Myocyte (in vitro differentiated cells): Measurements from ENCODE around the gene TMEM161B. TPM values are rescaled to one million over a fixed set of nuclear protein-coding genes. Genes with fewer than 3 reads are reported as not detected.
"Not testable (repeated sequence)": the region's sequence is repeated elsewhere in the genome, so short reads cannot be mapped to it uniquely, and the experiment has no call there.

ENCODE experiments used
- DNase-seq: peaks from one replicate; pipeline ENCODE4 v3.0.0-alpha.2; 2012; ENCODE audit warnings: low read depth
- polyA plus RNA-seq: library from polyadenylated mRNA; unstranded; fragments of >200 nt; gene quantifications from one replicate; pipeline ENCODE4 v1.2.1, GENCODE V29; 2012; ENCODE audit warnings: missing spikeins
- total RNA-seq: library from RNA; depleted of rRNA; stranded (reverse); fragments of >200 nt; gene quantifications from 2 replicates; pipeline ENCODE4 v1.2.3, GENCODE V29; 2014

Gene TMEM161B
- total RNA-seq = 12.5 and 18.0 TPM in 2 replicates
- polyA plus RNA-seq = 4.8 TPM

DNA sequence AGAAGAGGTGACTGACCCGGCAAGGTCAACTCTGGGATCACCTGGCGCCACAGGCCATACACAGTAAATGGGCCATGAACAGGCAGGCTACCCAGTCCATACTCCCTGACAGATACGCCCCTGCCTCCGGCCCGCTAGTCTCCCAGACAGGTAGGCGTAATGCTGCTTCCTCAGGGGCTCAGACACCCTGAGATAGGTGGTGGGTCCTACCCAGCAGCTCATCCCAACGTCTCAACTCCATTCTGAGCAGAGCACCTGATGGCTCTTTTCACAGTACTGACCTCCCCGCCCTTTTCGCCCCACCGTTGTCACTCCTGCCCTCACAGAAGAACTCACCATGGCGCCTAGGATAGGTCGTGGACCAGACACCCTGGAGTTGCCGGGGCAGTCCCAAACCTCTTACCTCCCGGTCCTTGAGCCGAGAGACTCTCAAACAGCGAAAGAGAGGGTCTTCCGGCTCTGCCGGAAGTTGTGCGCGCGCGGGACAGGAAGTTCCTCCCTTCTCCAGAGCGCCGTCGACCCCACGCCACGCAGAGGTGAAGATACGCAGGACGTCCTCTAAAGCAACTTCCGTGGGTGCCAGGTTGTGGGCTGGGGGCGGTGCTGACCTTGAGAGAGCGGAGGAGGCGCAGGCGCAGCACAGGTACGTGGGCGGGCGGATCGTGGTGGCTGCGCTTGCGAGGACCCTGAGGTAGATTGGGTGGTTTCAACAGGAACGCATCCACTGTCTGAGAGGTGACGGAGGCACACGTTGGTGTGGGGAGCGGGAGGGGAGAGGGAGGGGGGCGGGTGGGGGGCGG is at the start of gene TMEM161B:
TMEM161B (minus strand) TSS at position 461 of the 800 bp plus-strand sequence; CDS start at position 339, 122 bp downstream.
- peak; percentile 92 for DNase-seq

DNA sequence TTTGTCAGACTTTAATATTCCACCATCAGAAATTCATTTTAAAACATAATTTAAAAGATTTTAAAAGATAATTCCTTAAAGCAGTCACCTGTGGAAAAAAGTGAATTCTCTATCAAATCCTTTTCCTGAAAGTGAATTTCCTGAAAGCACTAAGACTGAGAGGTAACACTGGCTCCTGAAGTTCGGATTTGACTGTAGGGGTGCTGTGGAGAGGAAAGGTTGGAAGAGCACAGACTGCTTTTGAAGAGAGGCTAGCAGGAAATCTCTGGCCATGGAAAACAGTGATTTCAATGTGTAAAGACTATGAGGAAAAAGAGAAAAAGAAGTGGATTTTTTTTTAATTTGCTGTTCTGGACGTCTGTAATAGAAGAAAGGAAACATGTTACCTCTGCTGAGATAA is 35.7 kb upstream of the TMEM161B start:
- DNase-seq = no peak

DNA sequence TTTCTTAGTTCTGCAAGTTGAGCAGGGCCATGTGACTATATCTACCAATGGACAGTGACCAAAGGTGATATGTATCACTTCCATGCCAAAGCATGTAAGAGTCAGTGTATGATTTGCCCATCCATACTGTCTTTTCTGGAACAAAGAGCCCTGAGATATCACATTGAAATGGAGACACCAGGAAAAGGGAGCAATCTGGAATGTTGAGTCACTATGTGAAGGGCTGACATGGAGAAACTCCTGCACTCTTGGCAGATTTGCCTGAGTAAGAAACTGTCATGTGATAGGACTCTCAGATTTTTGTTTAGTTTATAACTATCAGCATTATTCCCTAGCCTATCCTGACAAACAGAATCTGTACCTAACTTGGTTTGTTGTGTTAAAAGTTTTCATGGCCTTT is 29.8 kb upstream of the TMEM161B start:
- peak; percentile 8 for DNase-seq

DNA sequence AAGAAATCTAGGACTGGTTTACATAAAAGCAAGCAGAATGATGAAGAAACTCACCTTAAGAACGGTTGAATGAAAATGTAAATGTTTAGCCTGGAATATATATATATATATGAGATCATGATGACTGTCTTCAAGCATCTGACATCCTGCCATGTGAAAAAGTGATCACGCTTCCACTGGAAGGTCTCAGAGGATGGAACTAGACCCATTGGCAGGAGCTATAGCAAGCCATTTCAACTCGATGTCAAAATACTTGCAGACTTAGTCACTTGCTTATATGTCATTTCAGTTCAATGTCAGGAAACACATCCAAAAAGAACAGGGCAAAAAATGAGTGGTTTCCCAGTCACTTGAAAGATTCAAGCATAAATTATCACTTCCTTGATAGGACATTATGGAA is 22.2 kb upstream of the TMEM161B start:
- no peak for DNase-seq

DNA sequence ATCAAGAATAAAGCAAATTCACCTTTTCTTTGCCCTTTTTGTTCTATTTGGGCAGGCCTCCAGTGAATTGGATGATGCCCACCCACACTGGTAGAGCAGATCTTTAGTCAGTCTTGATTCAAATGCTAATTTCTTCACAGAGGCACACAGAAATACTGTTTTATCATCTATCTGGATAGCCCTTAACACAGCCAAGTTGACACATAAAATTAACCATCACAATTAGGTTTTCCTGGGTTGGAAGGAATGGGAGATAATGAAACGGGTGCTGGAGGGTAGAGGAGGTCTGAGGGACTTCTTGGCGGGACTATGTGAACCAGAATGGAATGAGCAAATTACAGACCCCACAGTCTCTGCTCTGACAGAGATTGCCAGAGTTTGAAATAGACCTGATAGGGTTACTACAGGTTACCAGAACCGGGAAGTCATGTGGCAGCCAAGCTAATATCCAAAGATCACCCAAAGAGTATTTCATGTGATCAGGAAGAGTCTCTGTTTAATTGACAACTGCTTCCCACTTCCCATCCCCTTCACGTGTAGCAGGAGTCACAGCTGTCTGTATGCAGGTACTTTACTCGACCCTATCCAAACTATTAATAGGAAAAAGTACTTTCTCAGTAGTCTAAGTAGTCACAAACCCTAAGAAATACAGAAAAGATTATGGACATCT is 20.0 kb upstream of the TMEM161B start:
- no peak for DNase-seq

DNA sequence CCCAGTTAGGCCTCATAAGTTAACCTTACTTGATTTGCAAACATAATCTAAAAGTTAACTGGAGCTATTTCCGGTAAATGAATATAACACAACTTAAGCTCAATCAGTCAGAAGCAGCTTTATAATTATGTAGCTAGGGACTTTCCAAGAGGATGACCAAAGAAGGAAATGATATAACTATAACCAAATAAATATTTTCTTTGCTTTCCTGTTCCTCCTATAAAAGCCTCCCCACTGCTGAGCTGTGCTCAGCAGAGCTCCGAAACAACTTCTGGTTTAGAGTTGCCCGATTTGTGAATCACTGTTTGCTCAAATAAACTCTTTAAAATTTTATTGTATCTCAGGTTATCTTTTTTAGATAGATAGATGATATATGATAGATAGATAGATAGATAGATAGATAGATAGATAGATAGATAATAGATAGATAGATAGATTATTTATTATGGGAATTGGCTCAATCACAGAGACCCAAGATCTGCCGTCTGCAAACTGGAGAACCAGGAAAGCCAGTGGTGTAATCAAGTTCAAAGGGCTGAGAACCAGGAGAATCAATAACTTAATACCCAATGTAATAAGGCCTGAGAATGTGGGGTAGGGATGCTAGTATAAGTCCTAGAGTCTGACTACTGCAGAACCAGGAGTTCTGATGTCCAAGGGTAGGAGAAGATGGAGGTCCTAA is 19.3 kb upstream of the TMEM161B start:
- DNase-seq = no peak

DNA sequence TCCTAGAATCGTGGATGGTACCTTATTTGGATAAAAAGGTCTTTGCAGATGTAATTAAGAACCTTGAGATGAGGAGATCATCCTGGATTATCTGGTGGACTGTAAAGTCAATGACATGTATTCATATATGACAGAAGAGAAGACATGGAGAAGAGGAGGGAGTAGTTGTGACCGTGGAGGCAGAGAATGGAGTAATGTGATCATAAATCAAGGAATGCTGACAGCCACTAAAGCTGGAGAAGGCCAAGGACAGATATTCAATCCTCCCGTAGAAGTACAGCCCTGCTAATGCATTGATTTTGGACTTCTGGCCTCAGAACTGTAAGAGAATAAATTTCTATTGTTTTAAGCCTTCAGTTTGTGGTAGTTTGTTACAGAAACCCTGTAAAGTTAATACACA is 18.7 kb upstream of the TMEM161B start:
- no peak for DNase-seq

DNA sequence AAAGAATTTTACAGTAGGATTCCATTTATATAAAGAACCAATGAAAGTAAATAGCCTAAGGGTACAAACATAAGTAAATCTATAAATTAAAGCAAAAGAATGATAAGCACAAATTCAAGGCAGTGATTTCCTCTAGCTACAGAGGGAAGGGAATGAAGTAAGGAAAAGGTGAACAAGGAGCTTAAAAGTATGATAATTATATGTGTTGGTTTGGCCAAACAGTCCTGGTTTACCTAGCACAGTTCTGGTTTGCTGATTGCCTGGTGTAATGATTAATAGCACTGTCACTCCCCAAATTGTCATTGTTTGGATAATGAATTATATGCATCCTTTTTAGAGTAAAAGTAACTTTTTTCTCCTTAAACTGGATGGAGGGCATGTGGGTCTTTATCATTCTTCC is 15.0 kb upstream of the TMEM161B start:
- DNase-seq = no peak

DNA sequence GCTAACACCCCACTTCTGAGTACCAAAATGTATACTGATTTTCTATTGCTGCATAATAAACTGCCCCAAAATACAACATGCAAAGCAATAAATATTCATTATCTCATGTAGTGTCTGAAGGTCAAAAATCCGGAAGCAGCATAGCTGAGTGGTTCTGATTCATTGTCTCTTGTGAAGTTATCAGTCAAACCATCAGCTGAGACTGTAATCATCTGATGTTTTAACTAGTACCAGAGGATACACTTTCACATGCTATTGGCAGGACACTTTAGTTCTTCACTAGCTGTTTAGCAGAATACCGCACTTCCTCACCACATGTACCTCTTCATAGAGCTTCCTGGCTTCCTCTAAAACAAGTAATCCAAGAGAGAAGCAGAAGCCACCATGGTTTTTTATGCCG is 12.7 kb upstream of the TMEM161B start:
- no peak for DNase-seq

DNA sequence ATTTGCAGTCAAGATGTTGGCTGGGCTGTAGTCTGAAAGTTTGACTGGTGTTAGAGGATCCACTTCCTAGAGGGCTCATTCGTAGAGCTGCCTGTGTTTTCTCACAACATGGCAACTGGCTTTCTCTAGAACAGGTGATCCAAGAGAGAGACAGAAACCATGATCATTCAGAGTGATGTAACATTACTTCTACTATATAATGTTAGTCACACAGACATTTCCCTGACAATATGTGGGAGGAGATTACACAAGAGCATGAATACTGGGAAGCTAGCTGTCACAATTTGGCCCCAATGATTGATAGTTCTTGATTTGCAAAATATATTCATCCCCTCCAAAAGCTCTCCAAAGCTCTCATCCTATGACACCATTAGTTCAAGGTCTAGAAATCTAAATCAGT is 10.9 kb upstream of the TMEM161B start:
- no peak for DNase-seq

DNA sequence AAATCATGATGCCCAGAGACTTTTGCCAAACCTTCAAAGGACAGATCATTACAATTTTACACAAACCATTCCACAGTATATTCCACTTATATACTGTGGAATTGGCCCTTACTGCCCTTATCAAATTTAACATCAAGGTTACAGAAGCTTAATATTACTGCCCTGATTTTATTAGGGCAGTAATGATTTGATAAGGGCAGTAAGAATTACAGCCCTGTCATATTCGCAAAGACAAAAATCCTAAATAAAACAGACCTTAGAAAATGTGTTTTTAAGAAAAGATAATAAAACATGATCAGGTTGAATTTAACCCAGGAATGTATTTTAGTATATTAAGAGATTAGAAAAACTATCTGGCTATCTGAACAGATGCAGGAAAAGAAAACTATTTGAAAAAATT is 7.7 kb upstream of the TMEM161B start:
- DNase-seq = no peak

DNA sequence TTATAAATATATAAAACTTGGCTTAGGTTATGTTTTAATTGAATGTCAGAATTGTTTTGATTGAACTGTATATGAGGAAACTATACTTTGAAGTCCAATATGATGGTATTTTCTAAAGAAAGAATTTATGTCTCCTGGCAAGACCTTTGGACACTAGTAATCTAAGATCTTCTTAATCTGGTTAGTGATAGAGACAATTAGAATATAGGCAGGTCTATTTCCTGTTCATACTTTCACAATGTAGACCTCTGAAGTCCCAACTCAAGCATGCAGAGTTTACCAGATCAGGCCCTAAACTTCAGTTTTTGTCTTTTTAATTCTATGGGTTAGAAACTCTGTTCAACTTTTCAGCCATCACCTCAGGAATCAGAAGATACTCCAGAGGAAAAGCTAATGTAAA is 6.9 kb upstream of the TMEM161B start:
- DNase-seq = no peak

DNA sequence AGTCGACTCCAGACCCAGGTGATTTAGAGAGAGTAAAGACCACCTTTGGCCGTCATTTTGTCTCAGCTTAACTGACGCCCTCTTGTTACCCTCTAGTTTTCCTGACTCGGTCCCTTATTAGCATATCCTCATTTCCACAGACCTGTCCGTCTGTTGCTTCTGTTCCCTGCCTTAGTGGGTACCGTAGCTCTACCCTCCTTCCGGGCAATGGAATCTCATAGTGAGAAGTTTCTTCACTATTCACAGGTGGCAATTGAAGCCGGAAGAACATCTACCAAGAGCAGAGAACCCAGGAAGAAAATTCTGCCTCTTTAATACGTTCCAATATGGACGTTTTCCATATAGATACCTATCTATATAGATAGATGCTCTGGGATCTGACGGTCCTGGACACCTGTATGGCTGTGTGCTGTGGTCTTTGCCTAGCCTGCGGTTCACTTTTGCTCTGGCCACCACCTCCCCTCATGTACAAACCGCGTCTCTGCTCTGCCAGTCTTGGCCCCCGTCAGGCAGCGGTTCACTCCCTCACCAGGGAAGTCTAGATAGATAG is 652 bp upstream of the TMEM161B start:
- peak; percentile 12 for DNase-seq

DNA sequence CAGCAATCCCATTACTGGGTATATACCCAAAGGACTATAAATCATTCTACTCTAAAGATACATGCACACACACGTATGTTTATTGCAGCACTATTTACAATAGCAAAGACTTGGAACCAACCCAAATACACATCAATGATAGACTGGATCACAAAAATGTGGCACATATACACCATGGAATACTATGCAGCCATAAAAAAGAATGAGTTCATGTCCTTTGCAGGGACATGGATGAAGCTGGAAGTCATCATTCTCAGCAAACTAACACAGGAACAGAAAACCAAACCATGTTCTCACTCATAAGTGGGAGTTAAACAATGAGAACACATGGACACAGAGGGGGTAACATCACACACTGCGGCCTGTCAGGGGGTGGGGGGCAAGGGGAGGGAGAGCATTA is 4.1 kb downstream of the TMEM161B start:
- DNase-seq = not testable (repeated sequence)

DNA sequence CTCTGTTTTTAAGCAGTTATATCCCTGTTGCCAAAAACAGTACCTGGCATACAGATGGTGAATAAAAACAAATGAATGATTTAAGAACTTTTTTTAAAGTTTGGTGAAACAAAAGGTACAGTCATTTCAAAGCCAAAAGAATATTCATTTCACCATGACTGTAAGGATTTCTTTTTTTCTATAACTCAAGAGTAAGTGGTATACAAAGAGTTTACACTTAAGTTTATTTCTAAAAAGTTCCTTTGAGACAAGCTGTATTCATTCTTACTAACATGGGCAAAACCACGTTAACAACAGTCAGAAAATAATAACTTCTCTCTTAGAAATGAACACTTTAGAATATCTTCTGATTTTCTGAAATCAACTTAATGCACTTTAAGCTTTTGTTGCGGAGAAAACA is 5.3 kb downstream of the TMEM161B start:
- DNase-seq = no peak

DNA sequence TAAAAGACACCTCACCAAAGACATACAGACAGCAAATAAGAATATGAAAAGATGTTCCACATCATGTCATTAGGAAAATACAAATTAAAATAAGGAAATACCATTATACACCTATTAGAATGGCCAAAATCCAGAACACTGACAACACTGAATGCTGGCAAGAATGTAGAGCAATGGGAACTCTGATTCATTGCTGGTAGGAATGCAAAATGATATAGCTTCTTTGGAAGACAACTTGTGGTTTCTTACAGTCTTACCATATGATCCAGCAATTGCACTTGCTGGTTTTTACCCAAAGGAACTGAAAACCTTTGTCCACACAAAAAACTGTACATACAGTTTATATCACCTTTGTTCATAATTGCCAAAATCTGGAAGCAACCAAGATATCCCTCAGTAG is 6.5 kb downstream of the TMEM161B start:
- no peak for DNase-seq

DNA sequence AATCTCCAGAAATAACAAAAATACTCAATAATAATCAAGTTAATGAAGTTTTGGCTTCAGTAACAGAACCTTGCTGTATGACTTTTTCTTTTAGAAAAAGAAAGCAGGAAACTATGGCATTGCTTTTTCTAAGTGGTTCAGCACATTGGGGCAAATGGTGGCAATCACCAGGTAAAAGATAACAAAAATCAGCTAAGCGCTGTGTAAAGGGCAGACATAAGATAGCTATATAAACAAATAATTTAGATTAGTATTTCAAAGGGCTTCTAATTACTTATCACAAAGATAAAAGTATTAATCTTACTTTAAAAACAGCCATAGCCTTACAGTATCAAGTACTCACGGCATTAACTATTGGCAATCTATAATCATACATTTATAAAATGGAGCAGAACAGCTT is 10.0 kb downstream of the TMEM161B start:
- no peak for DNase-seq

DNA sequence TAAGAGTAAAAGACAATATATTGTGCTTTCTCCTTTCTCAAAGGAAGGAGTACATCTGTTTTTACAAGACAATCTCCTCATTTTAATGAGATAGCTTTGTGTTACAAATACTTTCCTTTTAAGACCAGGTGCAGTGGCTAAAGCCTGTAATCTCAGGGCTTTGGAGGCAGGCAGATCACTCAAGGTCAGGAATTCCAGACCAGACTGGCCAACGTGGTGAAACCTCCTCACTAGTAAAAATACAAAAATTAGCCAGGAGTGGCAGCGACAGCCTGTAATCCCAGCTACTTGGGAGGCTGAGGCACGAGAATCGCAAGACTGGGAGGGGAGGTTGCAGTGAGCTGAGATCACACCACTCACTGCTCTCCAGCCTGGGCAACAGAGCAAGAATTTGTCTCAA is 11.8 kb downstream of the TMEM161B start:
- peak; percentile 9 for DNase-seq

DNA sequence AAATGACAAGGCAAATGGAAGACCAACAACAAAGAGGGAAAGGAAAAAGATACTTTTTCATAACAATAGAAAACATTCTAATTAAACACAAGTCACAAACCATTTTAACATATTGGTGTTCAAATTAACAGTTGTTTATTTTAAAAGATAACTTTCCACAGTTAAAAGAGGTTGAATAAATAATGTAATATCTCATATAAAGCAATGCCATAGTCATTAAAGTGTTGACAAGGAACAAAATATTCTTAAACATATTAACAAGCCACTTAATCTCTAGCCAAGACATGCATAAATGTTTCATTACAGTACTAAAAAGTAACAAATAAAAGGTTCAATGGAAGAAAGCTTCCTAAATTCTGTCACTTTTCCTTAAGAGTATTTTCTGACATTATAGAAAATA is 12.6 kb downstream of the TMEM161B start:
- DNase-seq = no peak

DNA sequence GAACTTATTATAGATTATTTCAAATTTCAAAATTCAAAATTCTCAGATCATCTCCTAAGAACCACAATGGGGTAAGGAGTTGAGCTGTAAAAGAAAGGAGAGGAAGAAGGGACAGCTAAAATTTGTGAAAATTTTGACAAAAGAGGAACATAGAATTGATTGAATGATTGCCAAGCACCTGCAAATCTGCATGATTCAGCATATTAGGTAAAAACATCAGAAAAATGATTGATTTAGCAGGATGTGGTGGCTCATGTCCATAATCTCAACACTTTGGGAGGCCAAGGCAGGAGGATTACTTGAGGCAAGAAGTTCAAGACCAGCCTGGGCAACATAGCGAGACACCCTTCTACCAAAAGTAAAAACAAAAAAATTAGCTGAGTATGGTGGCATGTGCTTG is 14.3 kb downstream of the TMEM161B start:
- DNase-seq = no peak

DNA sequence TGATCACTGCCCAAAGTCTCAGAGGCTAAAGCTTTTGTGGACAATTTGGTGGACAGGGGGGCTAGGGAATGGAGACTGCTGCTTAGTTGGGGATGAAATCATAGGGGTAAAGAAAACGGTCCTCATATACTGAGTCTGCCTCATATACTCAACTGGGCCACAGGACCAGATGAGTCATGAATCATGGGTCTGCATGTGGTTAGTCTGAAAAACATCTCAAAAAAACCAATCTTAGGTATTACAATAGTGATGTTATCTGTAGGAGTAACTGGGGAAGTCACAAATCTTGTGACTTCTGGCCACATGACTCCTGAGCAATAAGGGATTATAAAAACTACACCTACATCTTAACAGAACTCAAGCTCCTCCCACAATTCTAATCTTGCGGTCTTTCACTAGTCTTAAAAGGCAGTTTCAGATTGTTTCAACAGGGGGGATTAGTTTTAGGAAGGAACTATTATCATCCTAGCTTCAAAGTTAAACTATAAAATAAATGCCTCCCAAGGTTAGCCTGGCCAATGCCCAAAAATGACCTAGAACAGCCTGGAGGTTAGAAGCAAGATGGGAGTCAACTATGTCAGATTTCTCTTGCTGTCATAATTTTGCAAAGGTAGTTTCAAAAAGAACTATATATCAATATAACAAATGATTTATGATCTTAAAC is 17.5 kb downstream of the TMEM161B start:
- DNase-seq = no peak
